ENCODE measurements around the gene ATF7IP.
"Not testable (repeated sequence)": the region's sequence is repeated elsewhere in the genome, so short reads cannot be mapped to it uniquely, and the experiment has no call there.

ATF7IP gene

DNA sequence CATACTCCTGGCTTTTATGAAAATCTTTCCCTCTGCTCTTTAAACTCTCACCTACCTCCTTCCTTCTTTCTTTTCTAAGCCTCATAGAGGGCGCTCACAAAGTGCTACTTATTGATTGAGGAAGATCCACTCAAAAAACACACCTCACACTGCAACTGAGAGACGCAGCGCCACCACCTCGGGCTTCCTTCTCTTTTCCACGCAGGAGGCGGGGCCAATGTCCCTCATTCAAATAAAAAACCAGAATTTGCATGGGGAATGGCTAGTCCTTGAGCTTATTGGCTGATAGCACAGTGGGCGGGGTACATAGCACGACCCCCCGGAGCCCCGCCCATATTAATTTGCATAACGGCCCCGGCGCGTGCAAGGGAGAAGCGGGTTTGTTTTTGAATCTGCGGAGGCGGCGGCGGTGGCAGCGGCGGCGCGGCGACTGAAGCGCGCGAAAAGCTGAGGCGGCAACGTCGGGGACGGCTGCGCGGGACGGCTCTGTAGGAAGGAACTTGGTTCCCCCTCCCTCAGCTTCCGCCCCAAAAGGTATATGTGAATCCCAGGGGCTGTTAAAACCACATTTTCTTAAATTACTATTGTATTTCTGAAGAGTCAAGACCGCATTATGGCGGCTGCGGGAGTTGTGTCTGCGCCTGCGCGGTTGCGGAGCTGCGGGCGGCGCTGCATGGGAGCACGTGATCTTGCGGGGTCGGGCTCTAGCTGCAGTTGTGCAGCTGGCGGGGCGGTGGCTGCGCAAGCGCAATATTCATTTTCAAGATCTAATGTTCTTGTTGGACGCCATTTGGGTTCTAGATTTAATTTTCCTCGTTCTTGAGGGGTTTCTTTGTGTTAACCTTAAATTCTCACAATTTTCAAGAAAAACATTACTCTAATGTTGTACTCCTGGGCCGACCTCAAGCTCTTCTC, at the start of gene ATF7IP:
Gene ATF7IP (plus strand): TSS at position 389 of the 915 bp plus-strand sequence. CDS start 58,234 bp downstream, outside the sequence.
- peak; percentile 95 for DNase-seq

- no peak for DNase-seq
Measured at GRCh38 chr12:14317362-14318146, 47.9 kb upstream of the ATF7IP start.

- DNase-seq: not testable (repeated sequence)
Measured at GRCh38 chr12:14319704-14320427, 45.6 kb upstream of the ATF7IP start.

DNA sequence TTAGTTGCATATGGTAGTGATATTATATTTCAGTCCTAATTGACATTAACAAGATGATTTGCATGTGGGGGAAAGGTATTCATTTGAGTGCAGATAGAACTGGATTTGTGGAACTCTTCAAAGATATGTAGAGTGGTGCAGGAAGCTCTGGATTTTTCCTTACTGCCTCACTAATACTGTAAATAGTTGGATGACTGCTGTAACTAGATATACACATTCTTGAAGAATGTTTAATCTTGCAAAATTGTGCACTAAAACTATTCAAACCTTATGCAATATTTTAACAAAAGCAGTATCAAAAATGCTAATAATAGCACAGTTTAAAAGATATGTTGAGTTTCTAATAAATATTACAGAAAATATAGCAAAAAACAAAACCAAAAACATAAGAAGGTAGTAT, 43.1 kb upstream of the ATF7IP start:
- DNase-seq: no peak

- no peak for DNase-seq
Measured at GRCh38 chr12:14325716-14326343, 39.7 kb upstream of the ATF7IP start.

DNA sequence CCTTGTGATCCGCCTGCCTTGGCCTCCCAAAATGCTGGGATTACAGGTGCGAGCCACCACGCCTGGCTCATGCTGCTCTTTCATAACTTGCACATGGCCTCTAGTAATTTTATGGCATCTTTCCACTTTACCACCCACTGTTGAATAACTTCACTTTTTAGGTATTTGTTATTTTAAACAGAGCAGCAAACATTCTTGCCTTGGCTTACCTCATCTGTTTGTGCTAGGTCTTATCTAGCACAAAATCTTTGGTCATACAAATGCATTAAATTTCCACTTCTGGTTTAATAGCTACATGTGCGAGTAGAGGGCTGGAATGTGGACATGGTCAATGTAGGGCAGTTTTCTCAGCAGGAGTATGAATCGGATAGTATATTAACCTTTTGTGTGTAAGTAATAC, 38.8 kb upstream of the ATF7IP start:
- no peak for DNase-seq

DNA sequence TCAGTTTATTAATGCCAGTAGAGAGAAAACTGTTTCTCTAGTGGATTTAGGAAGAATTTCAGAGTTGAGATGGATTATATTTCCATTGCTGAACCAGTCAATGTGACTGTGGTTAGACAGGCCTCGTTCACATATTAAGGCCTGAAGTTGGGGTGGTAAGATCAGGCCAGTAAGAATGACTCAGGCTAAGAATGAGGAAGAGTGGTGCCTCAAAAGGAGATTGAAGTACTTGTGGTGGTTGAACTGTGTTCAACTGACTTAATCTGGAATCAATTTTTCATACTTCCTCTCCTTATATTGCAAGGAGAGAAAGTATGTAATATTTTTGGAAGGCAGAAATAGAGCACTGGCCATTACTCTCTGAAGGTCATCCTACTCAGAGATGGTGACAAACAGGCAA, 37.8 kb upstream of the ATF7IP start:
- no peak for DNase-seq

GRCh38 chr12:14332482-14332881, 33.0 kb upstream of the ATF7IP start:
- DNase-seq: no peak

GRCh38 chr12:14340371-14340770, 25.1 kb upstream of the ATF7IP start:
- DNase-seq: no peak

GRCh38 chr12:14351524-14351923, 14.0 kb upstream of the ATF7IP start:
- DNase-seq: not testable (repeated sequence)

- DNase-seq: not testable (repeated sequence)
Measured at GRCh38 chr12:14352066-14352465, 13.4 kb upstream of the ATF7IP start.

DNA sequence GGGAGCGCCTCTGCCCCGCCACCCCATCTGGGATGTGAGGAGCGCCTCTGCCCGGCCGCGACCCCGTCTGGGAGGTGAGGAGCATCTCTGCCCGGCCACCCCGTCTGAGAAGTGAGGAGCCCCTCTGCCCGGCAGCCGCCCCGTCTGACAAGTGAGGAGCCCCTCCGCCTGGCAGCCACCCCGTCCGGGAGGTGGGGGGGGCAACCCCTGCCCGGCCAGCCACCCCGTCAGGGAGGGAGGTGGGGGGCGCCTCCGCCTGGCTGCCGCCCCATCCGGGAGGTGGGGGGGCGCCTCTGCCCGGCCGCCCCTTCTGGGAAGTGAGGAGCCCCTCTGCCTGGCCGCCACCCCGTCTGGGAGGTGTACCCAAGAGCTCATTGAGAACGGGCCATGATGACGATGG, 10.8 kb upstream of the ATF7IP start:
- not testable (repeated sequence) for DNase-seq

GRCh38 chr12:14356147-14356546, 9.3 kb upstream of the ATF7IP start:
- DNase-seq: no peak

GRCh38 chr12:14357486-14357885, 8.0 kb upstream of the ATF7IP start:
- DNase-seq: no peak

DNA sequence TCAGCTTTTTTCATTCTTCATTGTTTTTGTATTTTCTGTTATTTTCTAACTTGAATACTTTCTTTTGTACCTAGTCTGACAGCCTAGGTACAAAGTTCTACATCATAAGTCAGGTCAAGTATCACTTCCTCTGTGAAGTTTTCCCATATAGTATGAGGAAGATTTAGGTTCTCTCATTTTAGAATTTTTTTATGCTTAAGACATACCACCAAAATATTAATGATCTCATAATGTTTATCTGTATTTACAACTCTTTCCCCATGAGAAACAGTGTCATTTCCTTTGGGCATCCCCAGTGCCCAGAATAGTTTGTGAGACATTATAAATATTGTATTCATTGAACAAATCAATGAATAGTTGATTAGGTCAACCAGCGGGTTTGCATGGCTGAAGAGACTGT, 3.1 kb upstream of the ATF7IP start:
- DNase-seq: no peak

- DNase-seq: no peak
Measured at GRCh38 chr12:14364583-14365271, 755 bp upstream of the ATF7IP start.

DNA sequence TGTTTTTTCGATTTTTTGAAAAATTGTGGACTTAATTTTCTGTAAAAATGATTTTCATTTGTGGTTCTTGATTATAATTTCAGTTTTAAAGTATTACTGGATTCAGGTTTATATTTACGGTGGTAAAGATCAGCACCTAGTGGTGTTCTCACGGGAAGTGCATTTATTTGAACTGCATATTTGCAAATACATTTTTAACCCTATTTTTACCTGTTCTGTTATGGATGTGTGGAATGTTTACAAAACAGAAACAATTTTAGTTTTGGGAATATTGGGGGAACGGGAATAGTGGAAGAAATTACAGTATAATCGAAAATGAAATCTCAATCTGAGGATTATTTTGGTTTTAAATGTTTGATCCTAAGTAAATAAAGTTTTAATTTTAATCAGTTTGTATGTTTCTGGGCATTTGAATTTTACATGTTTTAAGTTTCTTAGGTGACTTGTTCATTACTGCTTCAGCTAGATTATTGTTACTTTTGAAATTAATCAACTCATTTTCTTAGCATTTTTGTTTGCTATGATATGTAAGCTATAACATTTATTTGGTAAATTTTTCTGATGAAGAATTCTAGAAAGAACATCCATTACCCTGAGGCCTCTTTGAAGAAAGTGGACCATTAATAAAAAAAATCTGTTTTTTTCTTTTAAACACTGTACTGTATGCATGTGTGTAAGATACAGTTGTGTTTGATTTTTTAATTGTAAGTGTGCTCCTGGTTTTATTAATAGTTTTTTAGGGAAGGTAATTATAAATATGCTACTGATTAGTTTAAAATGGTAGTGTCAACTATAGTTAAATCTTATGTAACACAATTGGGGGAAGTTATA, 942 bp downstream of the ATF7IP start:
- DNase-seq: no peak

DNA sequence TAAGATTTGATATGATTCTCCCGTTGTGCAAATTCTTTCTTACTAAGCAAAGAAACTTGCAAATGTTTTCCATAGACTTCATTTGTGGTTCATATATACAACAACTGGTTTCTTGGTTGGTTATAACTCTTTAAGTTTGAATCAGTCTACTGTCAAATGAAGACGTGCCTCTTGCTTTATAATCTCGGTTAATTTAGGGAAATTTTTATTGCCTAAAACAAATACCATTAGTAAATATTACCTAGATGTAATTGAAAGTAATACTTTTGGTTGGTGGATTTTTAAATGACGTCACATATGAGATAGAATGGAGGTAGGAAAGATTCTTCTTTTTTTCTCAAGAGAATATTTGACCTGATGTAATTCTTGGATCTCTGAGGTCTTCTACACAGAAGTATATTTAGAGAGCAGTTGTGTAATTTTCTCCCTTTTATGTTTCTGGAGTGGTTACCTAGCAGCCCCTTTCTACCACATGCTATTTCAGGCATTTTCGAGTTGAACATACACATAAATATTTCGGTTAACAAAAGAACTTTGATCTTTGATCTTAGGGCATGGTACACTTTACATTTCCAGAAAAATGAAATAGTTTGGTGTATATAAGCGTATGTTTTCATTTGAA, 1.7 kb downstream of the ATF7IP start:
- DNase-seq: no peak

DNA sequence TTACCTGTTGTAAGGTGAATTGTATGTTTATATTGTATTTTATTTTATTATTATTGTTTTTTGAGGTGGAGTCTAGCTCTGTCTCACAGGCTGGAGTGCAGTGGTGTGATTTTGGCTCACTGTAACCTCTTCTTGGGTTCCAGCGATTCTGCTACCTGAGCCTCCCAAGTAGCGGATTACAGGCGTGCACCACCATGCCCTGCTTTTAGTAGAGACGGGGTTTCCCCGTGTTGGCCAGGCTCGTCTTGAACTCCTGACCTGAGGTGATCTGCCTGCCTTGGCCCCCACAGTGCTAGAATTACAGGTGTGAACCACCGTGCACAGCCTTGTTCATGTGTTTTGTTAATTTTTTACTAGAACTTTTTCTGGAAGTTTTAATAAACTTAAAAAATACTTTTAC, 3.8 kb downstream of the ATF7IP start:
- DNase-seq: no peak

DNA sequence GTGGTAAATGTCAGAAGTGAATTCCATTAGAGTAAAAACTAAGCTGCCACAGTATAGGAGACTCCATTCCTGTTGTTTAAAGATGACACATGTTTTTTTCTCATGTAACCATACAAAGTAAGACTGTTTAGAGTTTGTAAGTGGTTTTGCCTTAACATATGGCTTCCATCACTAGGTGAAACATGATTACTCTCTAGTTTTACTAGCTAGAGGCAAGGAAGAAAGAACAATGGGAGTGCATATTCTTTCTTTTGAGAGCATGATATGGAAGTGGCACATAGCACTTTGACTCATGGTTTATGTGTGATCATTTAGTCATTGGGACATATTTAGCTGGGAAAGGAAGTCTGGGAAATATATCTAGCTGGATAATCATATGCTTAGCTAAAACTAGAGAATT, 7.7 kb downstream of the ATF7IP start:
- no peak for DNase-seq

DNA sequence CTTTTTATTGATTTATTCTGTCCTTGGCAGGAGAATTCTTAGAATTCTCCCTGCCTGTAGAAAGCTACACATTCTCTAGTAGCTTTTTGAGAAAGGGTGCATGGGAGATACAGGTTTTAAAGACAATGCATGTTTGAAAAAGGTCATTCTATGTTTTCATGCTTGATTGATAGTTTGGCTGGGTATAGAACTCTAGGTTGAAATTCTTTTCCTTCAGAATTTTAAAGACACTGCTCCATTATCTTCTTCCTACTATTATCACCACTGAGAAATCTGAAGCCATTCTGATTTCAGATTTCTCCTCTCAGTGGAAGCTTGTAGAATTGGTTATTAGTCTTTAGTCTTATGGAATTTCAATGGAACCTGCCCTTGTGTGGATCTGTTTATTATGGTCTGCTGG, 14.0 kb downstream of the ATF7IP start:
- DNase-seq: no peak
